ENCODE measurements around the gene DUSP19. TPM values are rescaled to one million over a fixed set of nuclear protein-coding genes. Genes with fewer than 3 reads are reported as not detected.

DUSP19 gene
- total RNA-seq, 6 experiments from 2014 or later = 0.37 to 1.5 (median 0.78) TPM

DNA sequence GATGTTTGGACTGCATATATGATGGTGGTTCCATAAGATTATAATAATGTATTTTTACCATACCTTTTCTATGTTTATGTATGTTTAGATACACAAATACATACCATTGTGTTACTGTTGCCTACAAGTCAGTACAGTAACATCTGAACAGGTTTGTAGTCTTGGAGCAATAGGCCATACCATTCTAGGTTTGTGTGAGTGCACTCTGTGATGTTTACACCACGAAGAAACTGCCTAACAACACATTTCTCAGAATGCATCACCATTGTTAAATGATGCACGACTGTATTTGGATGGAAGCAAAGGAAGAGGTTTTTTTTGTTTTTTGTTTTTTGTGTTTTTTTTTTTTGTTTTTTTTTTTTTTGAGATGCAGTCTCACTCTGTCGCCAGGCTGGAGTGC is 9.5 kb downstream of the DUSP19 start:
- no peak overlapping the region for H3K27ac ChIP-seq
- H3K4me1 ChIP-seq = no peaks in the 10 kb centered on the region
- ATAC-seq (no peak), DNase-seq (no peak)
- no peak overlapping the region for H3K4me3 ChIP-seq
- H3K9me3 ChIP-seq = no peaks in the 10 kb centered on the region
- no peak for TF ChIP-seq POLR2A (IDR thresholded peaks at IDR 0.05)
- TF ChIP-seq, protein P1, sequence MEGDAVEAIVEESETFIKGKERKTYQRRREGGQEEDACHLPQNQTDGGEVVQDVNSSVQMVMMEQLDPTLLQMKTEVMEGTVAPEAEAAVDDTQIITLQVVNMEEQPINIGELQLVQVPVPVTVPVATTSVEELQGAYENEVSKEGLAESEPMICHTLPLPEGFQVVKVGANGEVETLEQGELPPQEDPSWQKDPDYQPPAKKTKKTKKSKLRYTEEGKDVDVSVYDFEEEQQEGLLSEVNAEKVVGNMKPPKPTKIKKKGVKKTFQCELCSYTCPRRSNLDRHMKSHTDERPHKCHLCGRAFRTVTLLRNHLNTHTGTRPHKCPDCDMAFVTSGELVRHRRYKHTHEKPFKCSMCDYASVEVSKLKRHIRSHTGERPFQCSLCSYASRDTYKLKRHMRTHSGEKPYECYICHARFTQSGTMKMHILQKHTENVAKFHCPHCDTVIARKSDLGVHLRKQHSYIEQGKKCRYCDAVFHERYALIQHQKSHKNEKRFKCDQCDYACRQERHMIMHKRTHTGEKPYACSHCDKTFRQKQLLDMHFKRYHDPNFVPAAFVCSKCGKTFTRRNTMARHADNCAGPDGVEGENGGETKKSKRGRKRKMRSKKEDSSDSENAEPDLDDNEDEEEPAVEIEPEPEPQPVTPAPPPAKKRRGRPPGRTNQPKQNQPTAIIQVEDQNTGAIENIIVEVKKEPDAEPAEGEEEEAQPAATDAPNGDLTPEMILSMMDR (IDR thresholded peaks at IDR 0.05) = no peak
- 65% methylated on average over 3 of the region's 3 CpGs for WGBS (ENCODE audit: insufficient coverage, low coverage, low lambda C conversion rate, missing lambda C conversion rate)
- H3K27me3 ChIP-seq = no peaks in the 10 kb centered on the region
- intact Hi-C loops (cut with DNase I) = no loop called here
- no peaks in the 10 kb centered on the region for H3K36me3 ChIP-seq

- no peaks in the 10 kb centered on the region for H3K36me3 ChIP-seq
Measured at GRCh38 chr2:183089192-183089851, 10.8 kb downstream of the DUSP19 start.

DNA sequence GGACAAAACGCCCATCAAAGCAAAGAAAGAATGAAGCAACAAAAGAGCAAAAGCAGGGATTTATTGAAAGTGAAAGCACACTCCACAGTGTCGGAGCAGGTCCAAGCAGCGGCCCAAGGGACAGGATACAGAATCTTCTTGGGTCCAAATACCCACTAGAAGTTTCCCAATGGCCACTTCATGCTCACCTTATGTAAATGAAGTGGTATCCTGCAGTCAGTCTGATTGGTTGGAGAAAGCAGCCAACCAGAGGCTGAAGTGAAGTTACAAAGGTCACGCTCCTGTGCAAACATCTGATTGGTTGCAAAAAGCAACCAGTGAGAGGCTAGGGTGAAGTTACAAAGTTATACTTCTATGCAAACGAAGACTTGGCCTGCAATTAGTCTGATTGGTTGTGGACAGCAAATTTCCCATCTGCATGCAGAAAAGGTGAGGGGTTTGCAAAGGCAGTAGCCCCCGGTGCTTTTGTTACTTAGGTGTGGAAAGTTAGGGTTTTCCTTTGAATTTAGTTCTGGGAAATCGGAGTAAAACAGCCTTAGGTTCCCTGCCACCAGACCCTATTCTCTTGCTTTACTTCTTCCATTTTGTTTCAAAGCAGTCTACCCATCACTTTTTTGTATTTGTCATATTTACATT is 12.9 kb downstream of the DUSP19 start:
- Histone ChIP-seq H3K27ac (no peak overlapping the region), H3K9me3 (no peaks in the 10 kb centered on the region), H3K27me3 (no peaks in the 10 kb centered on the region), H3K4me1 (no peaks in the 10 kb centered on the region), H3K36me3 (no peaks in the 10 kb centered on the region), H3K4me3 (peak overlapping the region in 2 of 3 donors; percentile 4 to 27)
- DNase-seq = peak in 1 of 3 donors; percentile 48
- WGBS (ENCODE audit: insufficient coverage, low coverage, low lambda C conversion rate, missing lambda C conversion rate) = 59% methylated on average over 7 of the region's 7 CpGs
- peak; percentile 33 to 77 (median 60) for ATAC-seq
- intact Hi-C loops (cut with DNase I) = no loop called here
- no peak for TF ChIP-seq POLR2A (IDR thresholded peaks at IDR 0.05)
- TF ChIP-seq, protein P1 (IDR thresholded peaks at IDR 0.05) = no peak

More at GRCh38 chr2:183089192-183089851, 10.8 kb downstream of the DUSP19 start:
- WGBS (ENCODE audit: insufficient coverage, low coverage, low lambda C conversion rate, missing lambda C conversion rate) = 90% methylated on average over 5 of the region's 6 CpGs
- H3K9me3 ChIP-seq = no peaks in the 10 kb centered on the region
- H3K4me1 ChIP-seq = no peaks in the 10 kb centered on the region
- no peak overlapping the region for H3K4me3 ChIP-seq
- H3K27ac ChIP-seq = no peak overlapping the region
- intact Hi-C loops (cut with DNase I) = no loop called here
- H3K27me3 ChIP-seq = no peaks in the 10 kb centered on the region
- peak in 1 of 4 donors; percentile 39 for ATAC-seq
- DNase-seq = no peak
- TF ChIP-seq, protein P1 (IDR thresholded peaks at IDR 0.05) = no peak
- TF ChIP-seq POLR2A (IDR thresholded peaks at IDR 0.05) = no peak

GRCh38 chr2:183091954-183092345 is 13.4 kb downstream of the DUSP19 start:
- ATAC-seq = no peak

More at GRCh38 chr2:183091954-183092345, 13.4 kb downstream of the DUSP19 start:
- H3K4me3 ChIP-seq = no peak overlapping the region
- H3K27me3 ChIP-seq = no peaks in the 10 kb centered on the region
- H3K27ac ChIP-seq = no peak overlapping the region
- no peak for DNase-seq
- TF ChIP-seq, protein P1 (IDR thresholded peaks at IDR 0.05) = no peak
- no peaks in the 10 kb centered on the region for H3K36me3 ChIP-seq
- H3K9me3 ChIP-seq = no peaks in the 10 kb centered on the region
- intact Hi-C loops (cut with DNase I) = no loop called here
- no peaks in the 10 kb centered on the region for H3K4me1 ChIP-seq
- WGBS (ENCODE audit: insufficient coverage, low coverage, low lambda C conversion rate, missing lambda C conversion rate) = 94% methylated on average over 2 of the region's 2 CpGs
